HG03159 (cell line): Measurements from ENCODE around the gene FNDC3B.

Source experiments
- ATAC-seq: cut with Tn5 transposase; IDR thresholded peaks from one replicate; pipeline ENCODE4 v1.9.1; 2021; ENCODE audit warnings: mild to moderate bottlenecking, moderate library complexity; ENCODE audit not compliant: unreplicated experiment

Gene FNDC3B

DNA sequence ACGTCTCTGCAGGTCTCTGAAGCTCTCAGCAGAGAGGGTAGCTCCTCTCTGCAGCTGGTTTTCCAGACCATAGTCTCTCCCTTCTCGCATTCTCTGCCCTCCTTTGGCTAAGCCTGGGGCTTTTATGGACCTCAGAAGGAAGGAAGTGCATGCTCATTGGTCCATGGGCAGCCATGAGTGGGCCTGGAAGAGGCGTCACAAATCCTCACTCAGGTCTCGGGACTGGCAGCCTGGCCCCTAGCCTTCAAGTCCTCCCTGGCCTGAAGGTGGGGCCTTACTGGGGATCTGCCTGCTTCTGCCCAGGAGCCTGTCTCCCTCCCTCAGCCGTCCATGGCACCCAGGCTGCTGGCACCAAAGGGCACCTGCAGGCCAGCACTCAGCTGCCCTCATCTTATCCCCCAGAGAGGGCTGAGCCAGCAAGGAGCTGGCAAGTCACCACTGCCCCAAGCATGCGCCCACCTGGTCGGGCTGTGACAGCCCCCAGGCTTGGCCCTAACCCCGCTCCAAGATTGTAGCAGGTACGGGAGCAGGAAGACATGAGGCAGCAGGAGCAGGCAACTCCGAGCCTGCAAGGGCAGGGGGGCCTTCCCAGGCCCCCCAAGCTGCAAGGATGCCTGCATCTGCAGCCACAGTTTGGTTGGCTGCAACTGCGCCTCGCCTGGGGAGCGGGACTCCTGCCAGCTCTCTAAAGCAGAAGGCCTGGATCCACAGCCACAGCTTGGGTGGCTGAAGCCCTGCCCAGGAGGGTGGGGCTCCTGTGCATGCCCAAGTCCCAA lies 371.5 kb downstream of the FNDC3B start:
- no peak for ATAC-seq

GRCh38 chr3:172411478-172411947 lies 372.1 kb downstream of the FNDC3B start:
- no peak for ATAC-seq

DNA sequence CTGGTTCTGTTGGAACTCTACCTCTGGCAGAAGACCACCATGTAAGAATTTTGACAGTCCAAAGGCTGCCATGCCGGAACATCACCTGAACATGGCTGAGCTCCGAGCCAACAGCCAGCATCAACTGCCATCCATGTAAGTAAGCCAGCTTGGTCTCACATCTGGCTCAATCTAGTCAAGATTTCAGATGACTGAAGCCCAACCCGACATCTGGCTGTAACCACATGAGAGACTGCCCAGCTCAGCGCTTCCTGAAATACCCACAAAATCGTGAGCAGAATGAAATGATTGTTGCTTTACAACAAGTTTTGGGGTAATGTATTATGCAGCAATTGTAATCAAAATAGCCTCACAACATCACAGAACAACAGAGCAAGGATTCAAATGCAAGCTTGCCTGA lies 375.9 kb downstream of the FNDC3B start:
- no peak for ATAC-seq

DNA sequence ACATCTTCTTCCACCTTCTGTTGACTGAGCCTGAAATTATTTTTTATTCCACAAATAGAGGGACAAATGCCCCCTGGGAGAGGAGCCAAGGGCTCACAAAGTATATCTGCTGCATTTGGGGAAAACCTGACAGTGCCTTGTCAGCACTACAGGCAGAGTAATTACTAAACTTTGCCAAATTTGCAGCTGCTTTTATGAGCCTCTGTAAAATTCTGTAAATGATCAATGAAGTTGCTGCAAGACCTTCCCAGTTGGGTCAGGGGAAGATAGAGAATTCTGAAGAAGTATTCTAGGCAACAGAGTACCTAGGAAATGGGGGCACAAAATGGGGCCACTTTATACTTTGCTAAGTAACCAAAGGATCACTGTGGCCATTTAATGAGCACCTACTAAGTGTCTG lies 398.3 kb downstream of the FNDC3B start:
- no peak for ATAC-seq

DNA sequence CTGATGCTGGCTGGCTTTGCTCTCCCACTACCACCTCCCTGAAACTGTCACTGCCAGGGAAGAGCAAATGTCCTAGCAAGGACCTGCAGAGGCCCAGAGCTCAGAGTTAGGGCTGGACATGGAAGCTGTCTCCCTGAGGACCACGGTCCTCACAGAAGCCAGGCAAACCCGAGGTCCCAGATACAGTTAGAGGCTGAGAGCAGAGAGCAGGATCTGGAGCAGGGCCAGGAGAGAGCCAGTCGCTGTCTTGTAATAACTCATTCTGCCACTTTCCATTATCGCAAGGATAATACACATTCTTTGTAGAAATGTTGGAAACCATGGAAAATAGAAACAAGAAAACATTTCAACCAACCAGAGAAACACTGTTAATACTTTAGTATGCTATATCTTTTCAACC lies 398.8 kb downstream of the FNDC3B start:
- no peak for ATAC-seq

- no peak for ATAC-seq
These were observed 402.2 kb downstream of the FNDC3B start for GRCh38 chr3:172441581-172441980.

DNA sequence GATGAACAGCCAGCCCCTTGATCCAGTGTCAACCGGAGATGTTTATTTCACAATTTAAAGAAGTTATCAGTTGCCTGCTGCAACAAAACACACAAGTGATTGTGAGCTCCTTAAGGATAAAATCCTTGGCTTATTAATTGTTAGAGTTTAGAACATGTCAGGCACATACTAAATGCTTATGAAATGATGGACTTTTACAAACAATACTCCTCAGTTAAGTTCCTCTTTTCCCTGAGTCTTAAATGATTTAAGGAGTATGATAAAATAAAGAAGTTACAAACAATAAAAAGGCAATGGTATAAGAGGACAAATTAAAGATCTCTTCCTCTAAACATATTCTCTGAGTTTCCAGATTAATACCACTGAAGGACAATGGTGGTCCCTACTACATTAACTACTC lies 403.2 kb downstream of the FNDC3B start:
- ATAC-seq: no peak

- no peak for ATAC-seq
These were observed 405.4 kb downstream of the FNDC3B start for GRCh38 chr3:172444821-172445220.

GRCh38 chr3:172446198-172446597 lies 406.8 kb downstream of the FNDC3B start:
- no peak for ATAC-seq

GRCh38 chr3:172447611-172448579 lies 408.5 kb downstream of the FNDC3B start, which contains the start of gene GHSR:
Gene GHSR (minus strand): TSS chr3:172448456. CDS start chr3:172448413, 43 bp downstream.
- ATAC-seq: no peak

GRCh38 chr3:172448661-172449465 lies 409.5 kb downstream of the FNDC3B start:
- no peak for ATAC-seq

GRCh38 chr3:172449466-172450149 lies 410.2 kb downstream of the FNDC3B start:
- no peak for ATAC-seq
